ENCODE measurements around the gene TEAD3.

DNA sequence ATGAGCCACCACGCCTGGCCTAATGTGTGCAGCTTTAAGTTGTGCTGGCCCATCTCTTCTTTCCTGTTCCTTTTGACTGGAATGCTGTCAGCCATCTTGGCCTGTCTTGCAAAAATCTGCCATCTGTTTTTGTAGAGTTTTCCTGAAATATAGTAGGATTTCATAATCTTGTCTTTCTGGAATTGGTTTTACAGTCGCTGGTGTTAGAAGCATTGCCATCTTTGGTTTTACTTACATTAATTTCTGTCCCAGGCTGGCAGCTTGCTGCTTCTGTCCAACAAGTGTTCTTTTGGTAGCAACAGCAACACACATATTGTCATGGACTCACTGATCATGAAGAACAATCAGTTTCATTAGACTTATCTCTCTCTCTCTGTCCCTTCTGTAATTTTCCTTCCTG lies 45.0 kb upstream of the TEAD3 start:
- TF ChIP-seq, protein P1, sequence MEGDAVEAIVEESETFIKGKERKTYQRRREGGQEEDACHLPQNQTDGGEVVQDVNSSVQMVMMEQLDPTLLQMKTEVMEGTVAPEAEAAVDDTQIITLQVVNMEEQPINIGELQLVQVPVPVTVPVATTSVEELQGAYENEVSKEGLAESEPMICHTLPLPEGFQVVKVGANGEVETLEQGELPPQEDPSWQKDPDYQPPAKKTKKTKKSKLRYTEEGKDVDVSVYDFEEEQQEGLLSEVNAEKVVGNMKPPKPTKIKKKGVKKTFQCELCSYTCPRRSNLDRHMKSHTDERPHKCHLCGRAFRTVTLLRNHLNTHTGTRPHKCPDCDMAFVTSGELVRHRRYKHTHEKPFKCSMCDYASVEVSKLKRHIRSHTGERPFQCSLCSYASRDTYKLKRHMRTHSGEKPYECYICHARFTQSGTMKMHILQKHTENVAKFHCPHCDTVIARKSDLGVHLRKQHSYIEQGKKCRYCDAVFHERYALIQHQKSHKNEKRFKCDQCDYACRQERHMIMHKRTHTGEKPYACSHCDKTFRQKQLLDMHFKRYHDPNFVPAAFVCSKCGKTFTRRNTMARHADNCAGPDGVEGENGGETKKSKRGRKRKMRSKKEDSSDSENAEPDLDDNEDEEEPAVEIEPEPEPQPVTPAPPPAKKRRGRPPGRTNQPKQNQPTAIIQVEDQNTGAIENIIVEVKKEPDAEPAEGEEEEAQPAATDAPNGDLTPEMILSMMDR (IDR thresholded peaks at IDR 0.05) = no peak
- TF ChIP-seq POLR2A (IDR thresholded peaks at IDR 0.05) = no peak
